IMR-90 (cell line): Measurements from ENCODE around the gene DLGAP4. TPM values are rescaled to one million over a fixed set of nuclear protein-coding genes. Genes with fewer than 3 reads are reported as not detected.

Experiments
- ATAC-seq: fragments of 200-7000 bp; cut with Tn5 transposase; 2 replicates; pipeline ENCODE4 v1.9.1; 2020; ENCODE audit warnings: low read depth, mild to moderate bottlenecking, moderate library complexity
- BruUV-seq: library from RNA; stranded (reverse); fragments of 400-500 nt; replicated peaks from 2 replicates; lab custom pipeline; 2021; lab: Mats Ljungman, UMichigan
- CTCF ChIA-PET: fragments of 300-600 bp; formaldehyde crosslinking; extraction: SDS; loops from one replicate; lab custom pipeline; 2021; ENCODE audit warnings: antibody characterized with exemption; lab: Yijun Ruan, JAX
- POLR2A ChIA-PET: fragments of 300-600 bp; sonication (Branson Sonifier 250); formaldehyde crosslinking; loops from one replicate; lab custom pipeline; 2022; ENCODE audit warnings: antibody characterized with exemption; ENCODE audit not compliant: unreplicated experiment; lab: Charles Lee
- DNase-seq: peaks from one replicate; pipeline ENCODE4 v3.0.0; 2013
- H2AFZ ChIP-seq: replicated peaks from 2 replicates; pipeline ENCODE3; 2013; ENCODE audit warnings: low read length, mild to moderate bottlenecking; ENCODE audit not compliant: poor library complexity
- H2AK5ac ChIP-seq: 2 replicates; pipeline ENCODE4 v1.6.1; 2013; ENCODE audit warnings: low read depth, low read length, inconsistent platforms
- H2AK9ac ChIP-seq: replicated peaks from 2 replicates; pipeline ENCODE3; 2013; ENCODE audit warnings: mild to moderate bottlenecking, low read depth, low read length, moderate library complexity; ENCODE audit not compliant: poor library complexity
- H2BK120ac ChIP-seq: 2 replicates; pipeline ENCODE4 v1.6.1; 2013; ENCODE audit warnings: low read depth, low read length, inconsistent platforms
- H2BK15ac ChIP-seq: 3 replicates; pipeline ENCODE4 v1.6.1; 2013; ENCODE audit warnings: low read depth, low read length, inconsistent platforms
- H2BK20ac ChIP-seq: 2 replicates; pipeline ENCODE4 v1.6.1; 2013; ENCODE audit warnings: low read depth, mild to moderate bottlenecking, inconsistent platforms, low read length, moderate library complexity
- H2BK5ac ChIP-seq: 2 replicates; pipeline ENCODE4 v1.6.1; 2013; ENCODE audit warnings: mild to moderate bottlenecking, low read depth, low read length, inconsistent platforms; ENCODE audit not compliant: poor library complexity, severe bottlenecking
- H3K14ac ChIP-seq: replicated peaks from 2 replicates; pipeline ENCODE4 v1.6.1; 2013; ENCODE audit warnings: low read depth, low read length, inconsistent platforms
- H3K18ac ChIP-seq: 2 replicates; pipeline ENCODE4 v1.6.1; 2013; ENCODE audit warnings: low read depth, low read length, control low read depth
- H3K23ac ChIP-seq: 2 replicates; pipeline ENCODE4 v1.6.1; 2013; ENCODE audit warnings: low read depth, low read length, inconsistent platforms
- H3K27ac ChIP-seq: 2 replicates; pipeline ENCODE4 v1.5.1; 2013; ENCODE audit warnings: mild to moderate bottlenecking, control low read depth, low read length; ENCODE audit not compliant: insufficient read depth
- H3K27me3 ChIP-seq: 2 replicates; pipeline ENCODE4 v1.6.1; 2013; ENCODE audit warnings: low read length; ENCODE audit not compliant: control insufficient read depth, insufficient read depth
- H3K36me3 ChIP-seq: 2 replicates; pipeline ENCODE4 v1.6.1; 2013; ENCODE audit warnings: low read length, mixed read lengths; ENCODE audit not compliant: control insufficient read depth, insufficient read depth
- H3K4ac ChIP-seq: 2 replicates; pipeline ENCODE4 v1.6.1; 2013; ENCODE audit warnings: low read depth, low read length, inconsistent platforms
- H3K4me1 ChIP-seq: 2 replicates; pipeline ENCODE4 v1.6.1; 2013; ENCODE audit warnings: low read length, mixed read lengths; ENCODE audit not compliant: control insufficient read depth, insufficient read depth
- H3K4me2 ChIP-seq: 2 replicates; pipeline ENCODE4 v1.6.1; 2013; ENCODE audit warnings: low read depth, mild to moderate bottlenecking, control low read depth, low read length, moderate library complexity
- H3K4me3 ChIP-seq: 2 replicates; pipeline ENCODE4 v1.5.1; 2013; ENCODE audit warnings: low read depth, mild to moderate bottlenecking, control low read depth, low read length, moderate library complexity; ENCODE audit not compliant: insufficient read depth
- H3K56ac ChIP-seq: 2 replicates; pipeline ENCODE4 v1.6.1; 2013; ENCODE audit warnings: low read length, inconsistent platforms; ENCODE audit not compliant: insufficient read depth; ENCODE audit errors: extremely low read depth
- H3K79me1 ChIP-seq, 2 experiments: 2 replicates each; pipeline ENCODE4 v1.6.1; 2013; ENCODE audit warnings: low read length in 2 of 2, inconsistent platforms in 1 of 2, low read depth in 1 of 2
- H3K9ac ChIP-seq: 2 replicates; pipeline ENCODE4 v1.6.1; 2013; ENCODE audit warnings: low read depth, low read length, control low read depth
- H3K9me1 ChIP-seq: 2 replicates; pipeline ENCODE4 v1.6.1; 2013; ENCODE audit warnings: low read length, inconsistent platforms; ENCODE audit not compliant: insufficient read depth
- H3K9me3 ChIP-seq: 2 replicates; pipeline ENCODE4 v1.6.1; 2013; ENCODE audit warnings: low read length; ENCODE audit not compliant: control insufficient read depth, insufficient read depth
- H4K20me1 ChIP-seq: 2 replicates; pipeline ENCODE4 v1.6.1; 2013; ENCODE audit warnings: low read length, inconsistent platforms; ENCODE audit not compliant: insufficient read depth
- H4K5ac ChIP-seq: 2 replicates; pipeline ENCODE4 v1.6.1; 2013; ENCODE audit warnings: mild to moderate bottlenecking, low read depth, low read length, control low read depth
- H4K8ac ChIP-seq, 2 experiments: 2 replicates each; pipeline ENCODE4 v1.6.1; 2013; ENCODE audit warnings: low read depth in 2 of 2, low read length in 2 of 2, control low read depth in 1 of 2, inconsistent platforms in 1 of 2
- H4K91ac ChIP-seq: 2 replicates; pipeline ENCODE4 v1.6.1; 2013; ENCODE audit warnings: low read depth, low read length, inconsistent platforms; ENCODE audit not compliant: insufficient read depth
- BHLHE40 ChIP-seq: fragments of 150-350 bp; IDR thresholded peaks from 2 replicates; pipeline ENCODE4 v1.6.1; 2016; ENCODE audit warnings: mild to moderate bottlenecking, low read depth, low read length
- CEBPB ChIP-seq: IDR thresholded peaks from 2 replicates; pipeline ENCODE4 v1.6.1; 2012; ENCODE audit warnings: low read depth, low read length, improper control_type of control experiment
- CHD1 ChIP-seq: IDR thresholded peaks from 2 replicates; pipeline ENCODE4 v1.6.1; 2012; ENCODE audit warnings: low read depth, low read length, improper control_type of control experiment
- CTCF ChIP-seq: conservative IDR thresholded peaks from 2 replicates; pipeline ENCODE4 v1.5.1; 2012; ENCODE audit warnings: mild to moderate bottlenecking, low read depth, low read length, improper control_type of control experiment
- FOS ChIP-seq: fragments of 150-350 bp; IDR thresholded peaks from 2 replicates; pipeline ENCODE4 v1.6.1; 2016; ENCODE audit warnings: low read depth, low read length
- MAFK ChIP-seq: IDR thresholded peaks from 2 replicates; pipeline ENCODE4 v1.6.1; 2012; ENCODE audit warnings: low read depth, low read length, improper control_type of control experiment
- MAZ ChIP-seq: IDR thresholded peaks from 2 replicates; pipeline ENCODE4 v1.6.1; 2012; ENCODE audit warnings: low read depth, mild to moderate bottlenecking, low read length, improper control_type of control experiment, moderate library complexity, borderline replicate concordance
- MXI1 ChIP-seq: IDR thresholded peaks from 2 replicates; pipeline ENCODE4 v1.6.1; 2012; ENCODE audit warnings: low read depth, mild to moderate bottlenecking, low read length, moderate library complexity, borderline replicate concordance
- NFE2L2 ChIP-seq: fragments of 150-350 bp; IDR thresholded peaks from 2 replicates; pipeline ENCODE4 v1.6.1; 2016; ENCODE audit warnings: low read depth, mild to moderate bottlenecking, low read length
- POLR2A ChIP-seq: IDR thresholded peaks from 2 replicates; pipeline ENCODE4 v1.6.1; 2012; ENCODE audit warnings: mild to moderate bottlenecking, low read depth, low read length
- RAD21 ChIP-seq: IDR thresholded peaks from 2 replicates; pipeline ENCODE4 v1.6.1; 2012; ENCODE audit warnings: low read length, improper control_type of control experiment
- RCOR1 ChIP-seq: IDR thresholded peaks from 2 replicates; pipeline ENCODE4 v1.6.1; 2012; ENCODE audit warnings: mild to moderate bottlenecking, low read length, improper control_type of control experiment; ENCODE audit not compliant: insufficient replicate concordance
- RFX5 ChIP-seq: IDR thresholded peaks from 2 replicates; pipeline ENCODE4 v1.8.0; 2012; ENCODE audit warnings: low read depth, mild to moderate bottlenecking, low read length, moderate library complexity
- SMC3 ChIP-seq: fragments of 150-350 bp; IDR thresholded peaks from 2 replicates; pipeline ENCODE4 v1.6.1; 2016; ENCODE audit warnings: low read depth, mild to moderate bottlenecking, antibody characterized with exemption, low read length, moderate library complexity
- WGBS, 2 experiments: methylation state at CpG; one replicate each; pipeline versions ENCODE4 v1.1.5 to v1.1.7; 2013; ENCODE audit warnings: missing lambda C conversion rate in 2 of 2; ENCODE audit not compliant: insufficient read length in 1 of 2; ENCODE audit errors: extremely low coverage in 2 of 2; 5-methylcytosine and 5-hydroxymethylcytosine counted together
- dilution Hi-C: fragments of 300-500 bp; cut with HindIII; formaldehyde crosslinking; loops from one replicate; pipeline ENCODE4 v1.14.3; 2018; ENCODE audit warnings: low sequenced_read_pairs; ENCODE audit not compliant: unreplicated experiment
- in situ Hi-C: fragments of 300-500 bp; cut with MboI; formaldehyde crosslinking; loops from 3 replicates; pipeline ENCODE4 v1.14.3; 2019; ENCODE audit warnings: low sequenced_read_pairs, inconsistent platforms, mixed read lengths
- intact Hi-C: fragments of 100-400 bp; cut with micrococcal nuclease; formaldehyde crosslinking; loops from 2 replicates; pipeline ENCODE4 v1.10.0; 2022
- polyA plus RNA-seq, 3 experiments: library from polyadenylated mRNA; depleted of rRNA; stranded (reverse); fragments of >200 nt; gene quantifications; 2 replicates each; pipeline ENCODE4 v1.2.3, GENCODE V29; 2012; ENCODE audit warnings: low replicate concordance in 1 of 3
- total RNA-seq: library from RNA; depleted of rRNA; stranded (reverse); fragments of >200 nt; gene quantifications from 2 replicates; pipeline ENCODE4 v1.2.3, GENCODE V29; 2012
- TF ChIP-seq, protein P1 (sequence below): fragments of 150-350 bp; IDR thresholded peaks from 2 replicates; pipeline ENCODE4 v1.6.1; 2017; ENCODE audit warnings: mild to moderate bottlenecking, antibody characterized with exemption, low read length, low read depth
- TF ChIP-seq, protein P2 (sequence below): fragments of 150-350 bp; IDR thresholded peaks from 2 replicates; pipeline ENCODE4 v1.6.1; 2016; ENCODE audit warnings: low read depth, mild to moderate bottlenecking, low read length, moderate library complexity, borderline replicate concordance

DLGAP4 gene
- total and polyA plus RNA-seq, 2 of the 4 experiments (the other 2 are of a cell fraction) = 32.3 to 73.2 TPM

GRCh38 chr20:36418711-36419110, 112.6 kb downstream of the DLGAP4 start:
- Histone ChIP-seq H2BK20ac (no peak overlapping the region), H3K4me3 (no peak overlapping the region), H3K4me2 (no peak overlapping the region), H4K20me1 (no peaks in the 10 kb centered on the region), H3K27me3 (peaks cover 51% of the 10 kb centered on the region), H2BK5ac (no peak overlapping the region), H2AK9ac (peak overlapping the region; percentile 6), H2AK5ac (no peak overlapping the region), H3K14ac (no peak overlapping the region), H4K5ac (no peak overlapping the region), H2BK120ac (no peak overlapping the region), H3K9me1 (no peaks in the 10 kb centered on the region; the same call in 1 of the 2 replicates), H3K9me3 (peaks cover 3% of the 10 kb centered on the region; the same call in 1 of the 2 replicates), H3K9ac (no peak overlapping the region), H3K56ac (no peak overlapping the region), H3K27ac (no peak overlapping the region), H4K91ac (no peak overlapping the region), H2BK15ac (no peak overlapping the region), H4K8ac (no peak overlapping the region), H3K23ac (no peak overlapping the region), H3K4ac (no peak overlapping the region), H3K36me3 (no peaks in the 10 kb centered on the region), H3K4me1 (no peaks in the 10 kb centered on the region), H3K79me1 (no peaks in the 10 kb centered on the region), H3K18ac (no peak overlapping the region), H2AFZ (no peak overlapping the region)
- no peak for ATAC-seq
- in situ Hi-C loops (no loop called here), dilution Hi-C loops (no loop called here), intact Hi-C loops (no loop called here)
- TF ChIP-seq BHLHE40 = no peak
- no peak for TF ChIP-seq CEBPB
- no peak for TF ChIP-seq RCOR1
- no peak for TF ChIP-seq SMC3
- TF ChIP-seq RFX5 = no peak
- no peak for TF ChIP-seq FOS
- TF ChIP-seq MAZ = no peak
- TF ChIP-seq, protein P1, sequence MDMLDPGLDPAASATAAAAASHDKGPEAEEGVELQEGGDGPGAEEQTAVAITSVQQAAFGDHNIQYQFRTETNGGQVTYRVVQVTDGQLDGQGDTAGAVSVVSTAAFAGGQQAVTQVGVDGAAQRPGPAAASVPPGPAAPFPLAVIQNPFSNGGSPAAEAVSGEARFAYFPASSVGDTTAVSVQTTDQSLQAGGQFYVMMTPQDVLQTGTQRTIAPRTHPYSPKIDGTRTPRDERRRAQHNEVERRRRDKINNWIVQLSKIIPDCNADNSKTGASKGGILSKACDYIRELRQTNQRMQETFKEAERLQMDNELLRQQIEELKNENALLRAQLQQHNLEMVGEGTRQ = no peak
- no peak for TF ChIP-seq MXI1
- TF ChIP-seq, protein P2, sequence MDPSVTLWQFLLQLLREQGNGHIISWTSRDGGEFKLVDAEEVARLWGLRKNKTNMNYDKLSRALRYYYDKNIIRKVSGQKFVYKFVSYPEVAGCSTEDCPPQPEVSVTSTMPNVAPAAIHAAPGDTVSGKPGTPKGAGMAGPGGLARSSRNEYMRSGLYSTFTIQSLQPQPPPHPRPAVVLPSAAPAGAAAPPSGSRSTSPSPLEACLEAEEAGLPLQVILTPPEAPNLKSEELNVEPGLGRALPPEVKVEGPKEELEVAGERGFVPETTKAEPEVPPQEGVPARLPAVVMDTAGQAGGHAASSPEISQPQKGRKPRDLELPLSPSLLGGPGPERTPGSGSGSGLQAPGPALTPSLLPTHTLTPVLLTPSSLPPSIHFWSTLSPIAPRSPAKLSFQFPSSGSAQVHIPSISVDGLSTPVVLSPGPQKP = no peak
- no peak for TF ChIP-seq RAD21
- no peak for TF ChIP-seq MAFK
- TF ChIP-seq NFE2L2 = no peak
- TF ChIP-seq CHD1 = no peak
- no peak for TF ChIP-seq CTCF
- TF ChIP-seq POLR2A = no peak
- no peak for DNase-seq
- WGBS, 2 experiments = 35% methylated on average over 4 of the region's 7 CpGs; no CpG with 5 or more reads in 1 of the 2 experiments
- ChIA-PET POLR2A (no interaction called here), CTCF (no interaction called here)
- BruUV-seq = no TSS peak
